ENCODE data around the gene PRKAG1.
"Not testable (repeated sequence)": the region's sequence is repeated elsewhere in the genome, so short reads cannot be mapped to it uniquely, and the experiment has no call there.

PRKAG1 gene

GRCh38 chr12:49018261-49019119 is at the start of gene PRKAG1:
Gene PRKAG1 (minus strand): TSS chr12:49018776. CDS start chr12:49018740, 36 bp downstream.
- peak; percentile 99 for DNase-seq (ENCODE audit: low spot score)
- in situ Hi-C loops (cut with MboI; ENCODE audit: low sequenced_read_pairs, unreplicated experiment) = no loop called here
- peak; percentile 77 for TF ChIP-seq CTCF (IDR thresholded peaks at IDR 0.05; ENCODE audit: borderline replicate concordance, control extremely low read depth, extremely low read depth, insufficient read depth, missing control alignments)

GRCh38 chr12:49066120-49066519 is 47.5 kb upstream of the PRKAG1 start:
- in situ Hi-C loops (cut with MboI; ENCODE audit: low sequenced_read_pairs, unreplicated experiment) = loop anchor here (10.0 kb wide), 1 partner anchor 169 kb away; no protein-coding TSS in a partner anchor

GRCh38 chr12:49064767-49065152 is 46.2 kb upstream of the PRKAG1 start:
- TF ChIP-seq CTCF (IDR thresholded peaks at IDR 0.05; ENCODE audit: borderline replicate concordance, control extremely low read depth, extremely low read depth, insufficient read depth, missing control alignments) = no peak
- in situ Hi-C loops (cut with MboI; ENCODE audit: low sequenced_read_pairs, unreplicated experiment) = loop anchor here (10.0 kb wide), 1 partner anchor 170 kb away; no protein-coding TSS in a partner anchor
- DNase-seq (ENCODE audit: low spot score) = no peak

More at GRCh38 chr12:49066120-49066519, 47.5 kb upstream of the PRKAG1 start:
- no peak for TF ChIP-seq CTCF (IDR thresholded peaks at IDR 0.05; ENCODE audit: borderline replicate concordance, control extremely low read depth, extremely low read depth, insufficient read depth, missing control alignments)
- DNase-seq (ENCODE audit: low spot score) = no peak

GRCh38 chr12:49061916-49062315 is 43.3 kb upstream of the PRKAG1 start:
- not testable (repeated sequence) for DNase-seq (ENCODE audit: low spot score)
- in situ Hi-C loops (cut with MboI; ENCODE audit: low sequenced_read_pairs, unreplicated experiment) = loop anchor here (10.0 kb wide), 1 partner anchor 173 kb away; no protein-coding TSS in a partner anchor

- no peak for TF ChIP-seq CTCF (IDR thresholded peaks at IDR 0.05; ENCODE audit: borderline replicate concordance, control extremely low read depth, extremely low read depth, insufficient read depth, missing control alignments)
- no peak for DNase-seq (ENCODE audit: low spot score)
- in situ Hi-C loops (cut with MboI; ENCODE audit: low sequenced_read_pairs, unreplicated experiment) = loop anchor here (10.0 kb wide), 1 partner anchor 174 kb away; no protein-coding TSS in a partner anchor
Measured at GRCh38 chr12:49061157-49061650, 42.6 kb upstream of the PRKAG1 start.

- no peak for TF ChIP-seq CTCF (IDR thresholded peaks at IDR 0.05; ENCODE audit: borderline replicate concordance, control extremely low read depth, extremely low read depth, insufficient read depth, missing control alignments)
- in situ Hi-C loops (cut with MboI; ENCODE audit: low sequenced_read_pairs, unreplicated experiment) = loop anchor here (10.0 kb wide), 1 partner anchor 174 kb away; no protein-coding TSS in a partner anchor
- peak; percentile 94 for DNase-seq (ENCODE audit: low spot score)
Measured at GRCh38 chr12:49060237-49061156, 41.9 kb upstream of the PRKAG1 start, which contains the start of gene KMT2D. Gene KMT2D (minus strand): TSS chr12:49060794. CDS start chr12:49055324, 5,470 bp downstream.
